Keratinocyte (primary cell): ENCODE data around the gene TRIM4.
"Not testable (repeated sequence)": the region's sequence is repeated elsewhere in the genome, so short reads cannot be mapped to it uniquely, and the experiment has no call there.

Source experiments
- CTCF ChIP-seq, 3 experiments: IDR thresholded peaks in 1 of 3; conservative IDR thresholded peaks in 1 of 3; optimal IDR thresholded peaks in 1 of 3; 2 replicates in 2 of 3; 3 replicates in 1 of 3; pipeline versions ENCODE3 to v1.5.1; 2011; ENCODE audit warnings: low read length in 3 of 3, mild to moderate bottlenecking in 3 of 3, moderate library complexity in 2 of 3, control low read depth in 1 of 3, inconsistent platforms in 1 of 3; ENCODE audit not compliant: insufficient read depth in 2 of 3; ENCODE audit errors: extremely low read depth in 1 of 3
- EZH2 ChIP-seq: IDR thresholded peaks from one replicate; pipeline ENCODE4 v1.6.1; 2012; ENCODE audit warnings: inconsistent platforms, mild to moderate bottlenecking, low read length, moderate library complexity

GRCh38 chr7:99954643-99955042 lies 35.3 kb upstream of the TRIM4 start:
- not testable (repeated sequence) for TF ChIP-seq CTCF (optimal IDR thresholded peaks at IDR 0.05 in 1 of 3, IDR thresholded peaks at IDR 0.05 in 1 of 3, conservative IDR thresholded peaks at IDR 0.05 in 1 of 3; ENCODE audit: extremely low read depth in 1 of 3, insufficient read depth in 2 of 3, low read length in 3 of 3); EZH2
